Measurements from ENCODE around the gene DIP2B. TPM values are rescaled to one million over a fixed set of nuclear protein-coding genes. Genes with fewer than 3 reads are reported as not detected.

Gene DIP2B
- total RNA-seq, 1 experiment from 2014 or later: 20.0 TPM

GRCh38 chr12:50647031-50647430 is 142.2 kb downstream of the DIP2B start:
- Histone ChIP-seq H3K4me2 (ENCODE audit: insufficient read depth, insufficient read length, low read length) (no peak overlapping the region), H3K27ac (ENCODE audit: insufficient read length, low read depth, low read length) (no peak overlapping the region)
- no CpG with 5 or more reads among the region's 8 CpGs for WGBS (ENCODE audit: extremely low coverage, insufficient read length, low lambda C conversion rate)

More at GRCh38 chr12:50647031-50647430, 142.2 kb downstream of the DIP2B start:
- Mint-ChIP-seq H3K9me3 (no peaks in the 10 kb centered on the region; a peak in 1 of 5 replicates), H3K27me3 (ENCODE audit: low read depth) (no peaks in the 10 kb centered on the region), H3K27ac (peak overlapping the region in 2 of 3 experiments; percentile 12 to 62; a peak in 2 of 7 replicates), H3K36me3 (ENCODE audit: insufficient read depth in 1 of 3, low read depth in 3 of 3) (peaks cover 0 to 5% (median 3%) of the 10 kb centered on the region in 3 experiments; a peak in 5 of 7 replicates), H3K4me1 (peaks cover 10 to 13% of the 10 kb centered on the region in 2 experiments), H3K4me3 (no peak overlapping the region)
- Histone ChIP-seq H2BK15ac (ENCODE audit: low read depth, low read length) (no peak overlapping the region), H3K4me1 (ENCODE audit: insufficient read depth, low read length) (no peaks in the 10 kb centered on the region; the same call in 1 of the 2 replicates), H3K4ac (ENCODE audit: low read depth, low read length) (no peak overlapping the region), H2BK12ac (ENCODE audit: insufficient read length, low read depth, low read length) (no peak overlapping the region), H3K9me3 (ENCODE audit: control insufficient read depth, low read depth, low read length) (no peaks in the 10 kb centered on the region), H3K18ac (ENCODE audit: insufficient read length, low read depth, low read length) (no peak overlapping the region), H2AFZ (ENCODE audit: low read length) (no peak overlapping the region), H3K9ac (ENCODE audit: extremely low read depth, insufficient read length, low read length) (no peak overlapping the region), H4K20me1 (ENCODE audit: control insufficient read depth, insufficient read depth, insufficient read length) (no peaks in the 10 kb centered on the region), H2BK120ac (ENCODE audit: low read depth, low read length, poor library complexity, severe bottlenecking) (no peak overlapping the region), H4K91ac (ENCODE audit: insufficient read length, low read depth, low read length) (no peak overlapping the region), H4K5ac (ENCODE audit: insufficient read length, low read depth, low read length) (no peak overlapping the region), H3T11ph (ENCODE audit: low read length) (no peak overlapping the region), H2BK5ac (ENCODE audit: insufficient read length, low read length) (no peak overlapping the region), H3K56ac (ENCODE audit: insufficient read length, low read depth, low read length) (no peak overlapping the region), H4K8ac (replicated peaks; ENCODE audit: insufficient read length, low read depth, low read length) (no peak overlapping the region), H3K23ac (ENCODE audit: insufficient read length, low read depth, low read length) (no peak overlapping the region), H3K79me1 (ENCODE audit: insufficient read depth, low read depth, low read length, poor library complexity, severe bottlenecking) (no peaks in the 10 kb centered on the region), H2BK20ac (ENCODE audit: low read depth, low read length, poor library complexity, severe bottlenecking) (no peak overlapping the region), H3K79me2 (ENCODE audit: insufficient read depth, low read length) (no peaks in the 10 kb centered on the region), H2AK5ac (ENCODE audit: insufficient read length, low read length) (no peak overlapping the region), H3K27me3 (ENCODE audit: insufficient read depth, low read length) (no peaks in the 10 kb centered on the region), H3K14ac (ENCODE audit: insufficient read depth, low read length) (no peak overlapping the region), H3K23me2 (ENCODE audit: insufficient read length, low read depth, low read length, poor library complexity, severe bottlenecking) (no peaks in the 10 kb centered on the region)
- TF ChIP-seq CTCF (conservative IDR thresholded peaks at IDR 0.05): no peak
- no peak for DNase-seq

Measured in H9 (cell line).